Kidney (tissue), 14 donors: ENCODE data around the gene STX16. TPM values are rescaled to one million over a fixed set of nuclear protein-coding genes. Genes with fewer than 3 reads are reported as not detected.

Experiments
- DNase-seq, 5 donors: peaks; one replicate each; pipeline ENCODE4 v3.0.0-alpha.2; 2013 to 2020
- FAIRE-seq: peaks from 2 replicates; lab custom pipeline; 2012; peaks lifted over from hg19 to GRCh38; lab: Jason Lieb, UNC
- H3K27ac ChIP-seq, 2 donors: one replicate each; pipeline ENCODE4 v1.7.0; 2013; ENCODE audit warnings: low read depth in 2 of 2, low read length in 2 of 2, inconsistent platforms in 1 of 2
- H3K27me3 ChIP-seq: one replicate; pipeline ENCODE4 v1.7.1; 2013; ENCODE audit warnings: low read length, inconsistent platforms; ENCODE audit not compliant: control insufficient read depth, insufficient read depth
- H3K36me3 ChIP-seq, 3 donors: one replicate each; pipeline versions ENCODE4 v1.7.0 to v1.7.1; 2013; ENCODE audit warnings: low read length in 3 of 3, control low read depth in 1 of 3, inconsistent platforms in 1 of 3; ENCODE audit not compliant: insufficient read depth in 3 of 3, control insufficient read depth in 2 of 3
- H3K4me1 ChIP-seq, 3 donors: one replicate each; pipeline versions ENCODE4 v1.7.0 to v1.7.1; 2013; ENCODE audit warnings: low read length in 3 of 3, inconsistent platforms in 1 of 3, low read depth in 1 of 3; ENCODE audit not compliant: control insufficient read depth in 2 of 3, insufficient read depth in 2 of 3
- H3K4me3 ChIP-seq, 3 donors: one replicate each; pipeline versions ENCODE4 v1.7.0 to v1.8.1; 2013; ENCODE audit warnings: low read length in 3 of 3, control low read depth in 1 of 3, inconsistent platforms in 1 of 3
- H3K9ac ChIP-seq, 3 donors: one replicate each; pipeline versions ENCODE4 v1.7.0 to v1.7.1; 2013; ENCODE audit warnings: low read length in 3 of 3, control low read depth in 1 of 3, inconsistent platforms in 1 of 3
- H3K9me3 ChIP-seq, 3 donors: one replicate each; pipeline versions ENCODE4 v1.7.0 to v1.7.1; 2013; ENCODE audit warnings: low read length in 3 of 3, control low read depth in 1 of 3, inconsistent platforms in 1 of 3; ENCODE audit not compliant: control insufficient read depth in 2 of 3, insufficient read depth in 1 of 3
- intact Hi-C: fragments of 100-400 bp; cut with DNase I; formaldehyde crosslinking; loops from one replicate; pipeline ENCODE4 v1.11.1; 2022
- polyA plus RNA-seq: library from polyadenylated mRNA; stranded (reverse); fragments of 350-450 nt; fragmentation: Illumina TruSeq; extraction: RNeasy Lipid Tissue Mini Kit (QIAGEN cat#74804); gene quantifications from one replicate; pipeline ENCODE4 v1.2.3, GENCODE V29; 2014; ENCODE audit warnings: low read depth, low replicate concordance; ENCODE audit not compliant: insufficient read depth
- total RNA-seq: library from RNA; stranded (reverse); fragmentation: NEBNext Ultra II Directional; extraction: Animal tissue kit (Norgen Biotek cat#: 25700); gene quantifications from one replicate; pipeline ENCODE4 v1.2.1, GENCODE V29; 2021
- TF ChIP-seq, protein P1 (sequence below): IDR thresholded peaks from 3 replicates; pipeline ENCODE4 v1.5.1; 2012; ENCODE audit warnings: mild to moderate bottlenecking, moderate library complexity, borderline replicate concordance; ENCODE audit not compliant: insufficient read depth; ENCODE audit errors: extremely low read depth
- donor health status: control.
- donor health status: control.
- donor health status: control.
- donor health status: control.
- donor health status: control.
- donor health status: DM: yes; HTN: yes; CAD: no.
- donor health status: Normal renal cell carcinoma (clear cell type).

STX16 gene
- total and polyA plus RNA-seq, 2 donors from 2014 or later: 20.6 to 60.7 TPM

- H3K9ac ChIP-seq: no peak overlapping the region
- H3K4me1 ChIP-seq: peaks cover 0 to under 1% (median 0%) of the 10 kb centered on the region in 3 donors
- TF ChIP-seq, protein P1, sequence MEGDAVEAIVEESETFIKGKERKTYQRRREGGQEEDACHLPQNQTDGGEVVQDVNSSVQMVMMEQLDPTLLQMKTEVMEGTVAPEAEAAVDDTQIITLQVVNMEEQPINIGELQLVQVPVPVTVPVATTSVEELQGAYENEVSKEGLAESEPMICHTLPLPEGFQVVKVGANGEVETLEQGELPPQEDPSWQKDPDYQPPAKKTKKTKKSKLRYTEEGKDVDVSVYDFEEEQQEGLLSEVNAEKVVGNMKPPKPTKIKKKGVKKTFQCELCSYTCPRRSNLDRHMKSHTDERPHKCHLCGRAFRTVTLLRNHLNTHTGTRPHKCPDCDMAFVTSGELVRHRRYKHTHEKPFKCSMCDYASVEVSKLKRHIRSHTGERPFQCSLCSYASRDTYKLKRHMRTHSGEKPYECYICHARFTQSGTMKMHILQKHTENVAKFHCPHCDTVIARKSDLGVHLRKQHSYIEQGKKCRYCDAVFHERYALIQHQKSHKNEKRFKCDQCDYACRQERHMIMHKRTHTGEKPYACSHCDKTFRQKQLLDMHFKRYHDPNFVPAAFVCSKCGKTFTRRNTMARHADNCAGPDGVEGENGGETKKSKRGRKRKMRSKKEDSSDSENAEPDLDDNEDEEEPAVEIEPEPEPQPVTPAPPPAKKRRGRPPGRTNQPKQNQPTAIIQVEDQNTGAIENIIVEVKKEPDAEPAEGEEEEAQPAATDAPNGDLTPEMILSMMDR: no peak
- intact Hi-C loops: no loop called here
- H3K36me3 ChIP-seq: no peaks in the 10 kb centered on the region
- DNase-seq (peak in 1 of 5 donors; percentile 18), FAIRE-seq (no peak)
- H3K4me3 ChIP-seq: no peak overlapping the region
- no peaks in the 10 kb centered on the region for H3K9me3 ChIP-seq
- no peak overlapping the region for H3K27ac ChIP-seq
- no peaks in the 10 kb centered on the region for H3K27me3 ChIP-seq
These were observed 22.4 kb upstream of the STX16 start for GRCh38 chr20:58628491-58629214.

DNA sequence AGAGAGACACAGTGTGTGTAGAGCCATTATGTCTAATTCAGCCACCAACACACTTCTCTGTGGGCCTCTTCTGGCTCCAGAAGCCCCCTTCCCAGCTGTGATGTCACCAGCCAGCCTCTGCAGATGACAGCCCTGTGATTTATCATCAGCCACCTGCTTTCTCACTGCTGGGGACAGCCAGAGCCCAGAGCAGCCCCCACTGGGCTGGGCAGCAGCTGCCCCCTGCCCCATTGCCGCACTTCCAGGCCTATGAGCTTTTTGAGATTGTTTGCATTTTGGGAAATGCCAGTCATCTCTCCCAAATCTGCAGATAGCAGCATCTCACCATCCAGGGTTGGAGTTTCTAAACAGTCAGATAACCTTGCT lies 21.9 kb upstream of the STX16 start:
- H3K9ac ChIP-seq: no peak overlapping the region
- H3K27ac ChIP-seq: no peak overlapping the region
- TF ChIP-seq, protein P1: no peak
- FAIRE-seq (no peak), DNase-seq (no peak)
- no peaks in the 10 kb centered on the region for H3K9me3 ChIP-seq
- intact Hi-C loops: no loop called here
- no peaks in the 10 kb centered on the region for H3K27me3 ChIP-seq
- H3K36me3 ChIP-seq: no peaks in the 10 kb centered on the region
- H3K4me1 ChIP-seq: no peaks in the 10 kb centered on the region
- H3K4me3 ChIP-seq: no peak overlapping the region

- Histone ChIP-seq H3K4me1 (no peaks in the 10 kb centered on the region), H3K9me3 (no peaks in the 10 kb centered on the region), H3K9ac (no peak overlapping the region), H3K27ac (no peak overlapping the region), H3K27me3 (no peaks in the 10 kb centered on the region), H3K36me3 (no peaks in the 10 kb centered on the region), H3K4me3 (no peak overlapping the region)
- no peak for DNase-seq
- FAIRE-seq: no peak
- TF ChIP-seq, protein P1: no peak
- intact Hi-C loops: no loop called here
These were observed 21.0 kb upstream of the STX16 start for GRCh38 chr20:58630063-58630462.
